Esophagus muscularis mucosa (tissue), 3 donors: ENCODE measurements around the gene KHDRBS2.

Experiments used
- EP300 ChIP-seq: sonication (generic); formaldehyde crosslinking; IDR thresholded peaks from one replicate; pipeline ENCODE4 v1.6.1; 2017; ENCODE audit warnings: antibody characterized with exemption
- TF ChIP-seq, protein P1 (sequence below), 3 experiments: fragments of 200-600 bp in 2 of 3; fragments of 450-650 bp in 1 of 3; sonication (generic) in 2 of 3; IDR thresholded peaks; one replicate each; pipeline ENCODE4 v1.5.1; 2017 to 2019; ENCODE audit warnings: antibody characterized with exemption in 3 of 3, mild to moderate bottlenecking in 2 of 3, moderate library complexity in 1 of 3

DNA sequence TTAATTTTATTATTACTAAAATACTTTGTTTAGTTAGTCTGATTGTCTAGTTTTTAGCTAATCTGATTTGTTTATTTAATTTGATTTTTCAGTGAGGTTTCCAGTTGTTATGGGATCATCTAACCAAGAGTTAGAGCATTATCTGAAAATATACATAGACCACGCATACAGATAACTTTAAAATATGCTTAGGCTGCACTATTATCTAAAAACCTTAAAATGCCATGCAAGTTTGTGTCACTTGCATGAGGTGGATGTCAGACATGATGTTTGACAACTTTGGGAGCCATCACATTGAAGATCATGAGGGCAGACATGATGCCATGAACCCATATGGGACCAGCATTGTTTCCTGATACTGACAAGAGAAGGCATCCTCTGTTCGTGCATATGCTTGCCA is 610.3 kb downstream of the KHDRBS2 start:
- TF ChIP-seq, protein P1, sequence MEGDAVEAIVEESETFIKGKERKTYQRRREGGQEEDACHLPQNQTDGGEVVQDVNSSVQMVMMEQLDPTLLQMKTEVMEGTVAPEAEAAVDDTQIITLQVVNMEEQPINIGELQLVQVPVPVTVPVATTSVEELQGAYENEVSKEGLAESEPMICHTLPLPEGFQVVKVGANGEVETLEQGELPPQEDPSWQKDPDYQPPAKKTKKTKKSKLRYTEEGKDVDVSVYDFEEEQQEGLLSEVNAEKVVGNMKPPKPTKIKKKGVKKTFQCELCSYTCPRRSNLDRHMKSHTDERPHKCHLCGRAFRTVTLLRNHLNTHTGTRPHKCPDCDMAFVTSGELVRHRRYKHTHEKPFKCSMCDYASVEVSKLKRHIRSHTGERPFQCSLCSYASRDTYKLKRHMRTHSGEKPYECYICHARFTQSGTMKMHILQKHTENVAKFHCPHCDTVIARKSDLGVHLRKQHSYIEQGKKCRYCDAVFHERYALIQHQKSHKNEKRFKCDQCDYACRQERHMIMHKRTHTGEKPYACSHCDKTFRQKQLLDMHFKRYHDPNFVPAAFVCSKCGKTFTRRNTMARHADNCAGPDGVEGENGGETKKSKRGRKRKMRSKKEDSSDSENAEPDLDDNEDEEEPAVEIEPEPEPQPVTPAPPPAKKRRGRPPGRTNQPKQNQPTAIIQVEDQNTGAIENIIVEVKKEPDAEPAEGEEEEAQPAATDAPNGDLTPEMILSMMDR (IDR thresholded peaks at IDR 0.05): no peak
- TF ChIP-seq EP300: no peak
